Heart left ventricle (tissue), 13 donors: ENCODE data around the gene HOXA9.

Experiments
- CTCF ChIP-seq, 12 donors: fragments of 200-600 bp; sonication (generic) in 4 of 12; IDR thresholded peaks; one replicate each; pipeline versions ENCODE4 v1.5.0 to v1.8.0; 2018 to 2022; ENCODE audit warnings: antibody characterized with exemption in 12 of 12, mild to moderate bottlenecking in 5 of 12
- POLR2A ChIP-seq, 2 donors: fragments of 450-650 bp; IDR thresholded peaks; one replicate each; pipeline ENCODE4 v1.6.1; 2017; ENCODE audit warnings: antibody characterized with exemption in 2 of 2, mild to moderate bottlenecking in 2 of 2, moderate library complexity in 2 of 2
- donor health status: ischemic (EF 13 %, LVEDD 7.1; RV severe dilation, severe dysfunction).
- donor health status: DM: no; HTN: yes; CAD: no.
- donor health status: DM: no; HTN: no; CAD: no.
- donor health status: ischemic (EF 25% LVEDD 6.9; RV normal size, moderate dysfunction).
- donor health status: ischemic (EF 25% LVEDD 5.7; RV mildly dilated, moderate dysfunction).
- donor health status: ischemic (EF 35%, LVEDD 5.7; RV mildly dilated, moderate dysfunction).
- donor health status: nonischemic (EF 11% LVEDD 7.7; RV severe dilation, severe dysfunction).
- donor health status: DM: yes; HTN: yes; CAD: no.
- donor health status: PGD.
- donor health status: ischemic (EF 29% LVEDD 5.4; RV normal size, mild dysfunction).
- donor health status: nonischemic (EF 23%, LVEDD 6.1; RV moderate dilation, normal function).

DNA sequence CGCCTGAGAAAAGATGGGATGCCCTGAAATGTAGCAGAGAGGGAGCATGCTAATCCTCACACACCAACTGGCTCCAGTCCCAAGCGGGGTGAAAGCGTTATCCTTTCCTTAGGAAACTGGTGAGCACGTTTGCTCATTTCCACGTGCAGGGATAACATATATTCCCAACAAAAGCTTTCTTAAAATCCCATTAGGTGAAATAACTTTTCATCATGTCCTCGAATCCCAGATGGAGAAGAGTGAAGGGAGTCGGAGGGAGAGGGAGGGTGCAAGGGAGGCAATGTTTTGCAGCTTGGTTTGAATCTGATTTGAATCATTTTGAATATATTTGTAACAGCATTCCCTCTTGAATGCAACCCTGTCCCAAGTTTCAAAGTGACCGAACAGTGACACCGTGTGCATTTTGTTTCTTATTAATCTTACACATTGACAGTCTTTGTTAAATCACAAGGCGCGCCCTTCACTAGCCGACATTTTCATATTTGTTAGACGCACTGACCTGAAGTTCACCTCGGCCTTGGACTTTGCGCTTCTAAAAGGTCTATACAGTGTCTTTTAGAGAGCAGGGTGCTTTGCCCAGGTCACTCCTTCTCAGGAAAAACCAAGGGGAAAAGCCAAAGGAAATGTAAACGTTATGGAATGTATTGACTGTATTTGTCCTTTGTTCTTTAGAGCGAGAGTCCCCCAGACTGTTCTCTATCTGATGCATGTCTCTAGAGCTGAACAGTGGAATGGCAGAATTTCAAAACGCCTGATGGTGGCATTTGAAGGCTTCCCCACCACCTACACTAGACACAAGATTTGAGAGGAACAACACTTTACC is 31.7 kb downstream of the HOXA9 start:
- no peak for TF ChIP-seq CTCF (IDR thresholded peaks at IDR 0.05)
- no peak for TF ChIP-seq POLR2A (IDR thresholded peaks at IDR 0.05)
